HCT116 (cell line): ENCODE measurements around the gene NTMT2.

Experiments used
- ATF3 ChIP-seq: IDR thresholded peaks from 2 replicates; pipeline ENCODE4 v1.6.1; 2012
- CTCF ChIP-seq, 3 experiments: fragments of 200-600 bp in 1 of 3; sonication (generic) in 1 of 3; IDR thresholded peaks in 2 of 3; conservative IDR thresholded peaks in 1 of 3; 2 replicates each; pipeline ENCODE4 v1.5.1; 2012 to 2017; ENCODE audit warnings: low read depth in 2 of 3, low read length in 2 of 3, antibody characterized with exemption in 1 of 3, borderline replicate concordance in 1 of 3, control low read depth in 1 of 3, mild to moderate bottlenecking in 1 of 3, mixed read lengths in 1 of 3, mixed run types in 1 of 3, moderate library complexity in 1 of 3; ENCODE audit not compliant: insufficient read depth in 1 of 3
- ELF1 ChIP-seq: IDR thresholded peaks from 2 replicates; pipeline ENCODE4 v1.6.1; 2012; ENCODE audit warnings: low read depth, borderline replicate concordance
- EZH2phosphoT487 ChIP-seq: fragments of 200-600 bp; IDR thresholded peaks from 2 replicates; pipeline ENCODE4 v1.6.1; 2018; ENCODE audit warnings: antibody characterized with exemption, borderline replicate concordance
- JUND ChIP-seq: IDR thresholded peaks from 2 replicates; pipeline ENCODE4 v1.6.1; 2012
- MAX ChIP-seq: IDR thresholded peaks from 2 replicates; pipeline ENCODE4 v1.6.1; 2012
- POLR2A ChIP-seq: IDR thresholded peaks from 2 replicates; pipeline ENCODE4 v1.7.0; 2011; ENCODE audit warnings: borderline replicate concordance; ENCODE audit not compliant: insufficient read depth, insufficient read length; ENCODE audit errors: extremely low read depth
- POLR2AphosphoS5 ChIP-seq: IDR thresholded peaks from 2 replicates; pipeline ENCODE4 v1.6.1; 2011; ENCODE audit warnings: mild to moderate bottlenecking, low read depth, low read length, moderate library complexity
- RAD21 ChIP-seq: IDR thresholded peaks from 2 replicates; pipeline ENCODE4 v1.6.1; 2012; ENCODE audit warnings: low read depth, mild to moderate bottlenecking
- TCF7L2 ChIP-seq: IDR thresholded peaks from 2 replicates; pipeline ENCODE4 v1.7.0; 2011; ENCODE audit warnings: borderline replicate concordance, inconsistent platforms; ENCODE audit not compliant: insufficient read depth, insufficient read length; ENCODE audit errors: extremely low read depth
- YY1 ChIP-seq: IDR thresholded peaks from 2 replicates; pipeline ENCODE4 v1.6.1; 2011; ENCODE audit warnings: low read length, low read depth, moderate library complexity, mild to moderate bottlenecking; ENCODE audit not compliant: insufficient replicate concordance; ENCODE audit errors: extremely low read depth
- TF ChIP-seq, protein P1 (sequence below): IDR thresholded peaks from 2 replicates; pipeline ENCODE4 v1.6.1; 2012; ENCODE audit warnings: low read depth

DNA sequence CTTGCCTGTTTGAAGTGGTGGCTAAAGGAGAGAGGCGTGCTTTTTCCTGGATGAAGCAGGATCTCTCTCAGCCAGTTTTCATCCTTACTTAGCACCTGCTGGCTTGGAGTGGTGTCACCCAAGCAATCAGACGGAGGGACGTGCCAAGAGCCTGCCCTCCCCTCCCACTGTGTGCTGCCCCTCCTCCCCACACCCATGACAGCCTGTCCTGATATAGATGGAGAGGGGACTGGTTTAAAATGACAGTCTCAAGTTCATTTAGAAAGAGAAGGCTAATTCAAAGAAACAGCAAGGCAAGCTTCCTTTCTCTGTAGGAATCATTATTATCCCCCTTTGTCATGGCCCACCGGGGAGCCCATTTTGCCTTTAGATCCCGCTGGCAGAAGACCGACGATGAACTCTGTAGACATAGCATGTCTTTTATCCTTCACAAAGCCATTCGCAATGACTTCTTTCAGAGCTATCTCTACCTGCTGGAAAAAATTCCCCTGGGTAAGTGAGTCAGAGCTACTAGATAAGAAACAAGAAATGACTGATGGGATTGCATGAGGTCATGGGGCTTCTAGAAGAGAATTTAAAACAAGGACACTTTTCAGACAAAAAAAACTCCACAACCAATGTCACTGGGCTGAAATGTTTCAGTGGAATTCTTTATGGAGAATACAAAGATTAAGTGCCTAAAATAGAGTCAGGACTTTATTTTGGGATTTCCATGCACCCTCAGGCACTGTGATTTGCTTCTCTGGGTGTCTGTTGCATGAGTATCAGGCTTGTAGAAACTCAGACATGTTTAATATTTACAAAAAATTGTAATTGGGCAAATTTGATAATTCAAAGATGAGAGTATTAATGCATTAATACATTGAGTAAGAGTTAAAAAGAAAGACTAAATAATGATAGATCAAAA lies at the start of gene NTMT2:
- TF ChIP-seq YY1 (no peak), POLR2A (no peak), CTCF (IDR thresholded peaks at IDR 0.05 in 2 of 3, conservative IDR thresholded peaks at IDR 0.05 in 1 of 3; ENCODE audit: borderline replicate concordance in 1 of 3, insufficient read depth in 1 of 3, low read depth in 2 of 3, low read length in 2 of 3) (no peak), MAX (no peak), JUND (no peak), ELF1 (no peak), POLR2AphosphoS5 (no peak), RAD21 (no peak), ATF3 (no peak), EZH2phosphoT487 (no peak), TCF7L2 (no peak)
- TF ChIP-seq, protein P1, sequence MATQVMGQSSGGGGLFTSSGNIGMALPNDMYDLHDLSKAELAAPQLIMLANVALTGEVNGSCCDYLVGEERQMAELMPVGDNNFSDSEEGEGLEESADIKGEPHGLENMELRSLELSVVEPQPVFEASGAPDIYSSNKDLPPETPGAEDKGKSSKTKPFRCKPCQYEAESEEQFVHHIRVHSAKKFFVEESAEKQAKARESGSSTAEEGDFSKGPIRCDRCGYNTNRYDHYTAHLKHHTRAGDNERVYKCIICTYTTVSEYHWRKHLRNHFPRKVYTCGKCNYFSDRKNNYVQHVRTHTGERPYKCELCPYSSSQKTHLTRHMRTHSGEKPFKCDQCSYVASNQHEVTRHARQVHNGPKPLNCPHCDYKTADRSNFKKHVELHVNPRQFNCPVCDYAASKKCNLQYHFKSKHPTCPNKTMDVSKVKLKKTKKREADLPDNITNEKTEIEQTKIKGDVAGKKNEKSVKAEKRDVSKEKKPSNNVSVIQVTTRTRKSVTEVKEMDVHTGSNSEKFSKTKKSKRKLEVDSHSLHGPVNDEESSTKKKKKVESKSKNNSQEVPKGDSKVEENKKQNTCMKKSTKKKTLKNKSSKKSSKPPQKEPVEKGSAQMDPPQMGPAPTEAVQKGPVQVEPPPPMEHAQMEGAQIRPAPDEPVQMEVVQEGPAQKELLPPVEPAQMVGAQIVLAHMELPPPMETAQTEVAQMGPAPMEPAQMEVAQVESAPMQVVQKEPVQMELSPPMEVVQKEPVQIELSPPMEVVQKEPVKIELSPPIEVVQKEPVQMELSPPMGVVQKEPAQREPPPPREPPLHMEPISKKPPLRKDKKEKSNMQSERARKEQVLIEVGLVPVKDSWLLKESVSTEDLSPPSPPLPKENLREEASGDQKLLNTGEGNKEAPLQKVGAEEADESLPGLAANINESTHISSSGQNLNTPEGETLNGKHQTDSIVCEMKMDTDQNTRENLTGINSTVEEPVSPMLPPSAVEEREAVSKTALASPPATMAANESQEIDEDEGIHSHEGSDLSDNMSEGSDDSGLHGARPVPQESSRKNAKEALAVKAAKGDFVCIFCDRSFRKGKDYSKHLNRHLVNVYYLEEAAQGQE, result no peak
